Natural killer cell (primary cell): ENCODE results near the gene COIL. TPM values are rescaled to one million over a fixed set of nuclear protein-coding genes. Genes with fewer than 3 reads are reported as not detected.

Experiments used
- ATAC-seq, 3 donors: fragments of 150-1000 bp in 2 of 3; fragments of 200-7000 bp in 1 of 3; cut with Tn5 transposase; 1 replicate in 1 of 3; 2 replicates in 2 of 3; pipeline ENCODE4 v1.10.0; 2021; ENCODE audit warnings: mild to moderate bottlenecking in 2 of 3, moderate library complexity in 2 of 3
- DNase-seq, 2 donors: peaks; one replicate each; pipeline versions ENCODE4 v3.0.0 to v3.0.0-alpha.2; 2013 to 2021; ENCODE audit warnings: mixed read lengths in 1 of 2
- H3K27ac ChIP-seq: one replicate; pipeline ENCODE4 v1.5.1; 2013; ENCODE audit warnings: mild to moderate bottlenecking, low read length
- H3K27me3 ChIP-seq: one replicate; pipeline ENCODE4 v1.6.1; 2013; ENCODE audit warnings: low read length; ENCODE audit not compliant: control insufficient read depth, insufficient read depth
- H3K36me3 ChIP-seq: one replicate; pipeline ENCODE4 v1.6.1; 2013; ENCODE audit warnings: low read length; ENCODE audit not compliant: control insufficient read depth, insufficient read depth
- H3K4me1 ChIP-seq: one replicate; pipeline ENCODE4 v1.6.1; 2013; ENCODE audit warnings: low read length; ENCODE audit not compliant: control insufficient read depth, insufficient read depth
- H3K4me3 ChIP-seq: one replicate; pipeline ENCODE4 v1.5.1; 2013; ENCODE audit warnings: low read length
- H3K9me3 ChIP-seq: one replicate; pipeline ENCODE4 v1.6.1; 2013; ENCODE audit warnings: low read length; ENCODE audit not compliant: control insufficient read depth, insufficient read depth
- H3K27ac Mint-ChIP-seq, 2 donors: one replicate each; pipeline ENCODE4 v1.8.0; 2022; ENCODE audit warnings: mild to moderate bottlenecking in 2 of 2, mixed read lengths in 2 of 2, moderate library complexity in 1 of 2
- H3K27me3 Mint-ChIP-seq, 2 donors: one replicate each; pipeline ENCODE4 v1.8.0; 2022; ENCODE audit warnings: low read depth in 2 of 2, mixed read lengths in 2 of 2
- H3K36me3 Mint-ChIP-seq: one replicate; pipeline ENCODE4 v1.8.0; 2022; ENCODE audit warnings: mixed read lengths
- H3K4me1 Mint-ChIP-seq, 2 donors: one replicate each; pipeline ENCODE4 v1.8.0; 2022; ENCODE audit warnings: mixed read lengths in 2 of 2
- H3K4me3 Mint-ChIP-seq: one replicate; pipeline ENCODE4 v1.8.0; 2022; ENCODE audit warnings: mild to moderate bottlenecking, moderate library complexity, mixed read lengths
- H3K9me3 Mint-ChIP-seq, 2 donors: one replicate each; pipeline ENCODE4 v1.8.0; 2022; ENCODE audit warnings: mixed read lengths in 2 of 2
- WGBS: methylation state at CpG from one replicate; pipeline ENCODE4 v1.1.7; 2013; ENCODE audit warnings: missing lambda C conversion rate; ENCODE audit not compliant: insufficient coverage; 5-methylcytosine and 5-hydroxymethylcytosine counted together
- intact Hi-C: fragments of 100-400 bp; cut with micrococcal nuclease; formaldehyde crosslinking; loops from one replicate; pipeline ENCODE4 v1.14.2; 2022
- total RNA-seq, 4 donors: library from RNA; stranded (reverse); fragments of 120-200 nt in 1 of 4; gene quantifications; one replicate each; pipeline versions ENCODE4 v1.2.3 to v1.2.4, GENCODE V29; 2013 to 2022
- TF ChIP-seq, protein P1 (sequence below): fragments of 200-600 bp; IDR thresholded peaks from one replicate; pipeline ENCODE4 v1.8.0; 2022; ENCODE audit warnings: antibody characterized with exemption

Gene COIL, protein sequence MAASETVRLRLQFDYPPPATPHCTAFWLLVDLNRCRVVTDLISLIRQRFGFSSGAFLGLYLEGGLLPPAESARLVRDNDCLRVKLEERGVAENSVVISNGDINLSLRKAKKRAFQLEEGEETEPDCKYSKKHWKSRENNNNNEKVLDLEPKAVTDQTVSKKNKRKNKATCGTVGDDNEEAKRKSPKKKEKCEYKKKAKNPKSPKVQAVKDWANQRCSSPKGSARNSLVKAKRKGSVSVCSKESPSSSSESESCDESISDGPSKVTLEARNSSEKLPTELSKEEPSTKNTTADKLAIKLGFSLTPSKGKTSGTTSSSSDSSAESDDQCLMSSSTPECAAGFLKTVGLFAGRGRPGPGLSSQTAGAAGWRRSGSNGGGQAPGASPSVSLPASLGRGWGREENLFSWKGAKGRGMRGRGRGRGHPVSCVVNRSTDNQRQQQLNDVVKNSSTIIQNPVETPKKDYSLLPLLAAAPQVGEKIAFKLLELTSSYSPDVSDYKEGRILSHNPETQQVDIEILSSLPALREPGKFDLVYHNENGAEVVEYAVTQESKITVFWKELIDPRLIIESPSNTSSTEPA
- 10 to 100 TPM; 18.6 to 23.8 (median 20.6) TPM for total RNA-seq
- total RNA-seq (2013) = 18.4 TPM

DNA sequence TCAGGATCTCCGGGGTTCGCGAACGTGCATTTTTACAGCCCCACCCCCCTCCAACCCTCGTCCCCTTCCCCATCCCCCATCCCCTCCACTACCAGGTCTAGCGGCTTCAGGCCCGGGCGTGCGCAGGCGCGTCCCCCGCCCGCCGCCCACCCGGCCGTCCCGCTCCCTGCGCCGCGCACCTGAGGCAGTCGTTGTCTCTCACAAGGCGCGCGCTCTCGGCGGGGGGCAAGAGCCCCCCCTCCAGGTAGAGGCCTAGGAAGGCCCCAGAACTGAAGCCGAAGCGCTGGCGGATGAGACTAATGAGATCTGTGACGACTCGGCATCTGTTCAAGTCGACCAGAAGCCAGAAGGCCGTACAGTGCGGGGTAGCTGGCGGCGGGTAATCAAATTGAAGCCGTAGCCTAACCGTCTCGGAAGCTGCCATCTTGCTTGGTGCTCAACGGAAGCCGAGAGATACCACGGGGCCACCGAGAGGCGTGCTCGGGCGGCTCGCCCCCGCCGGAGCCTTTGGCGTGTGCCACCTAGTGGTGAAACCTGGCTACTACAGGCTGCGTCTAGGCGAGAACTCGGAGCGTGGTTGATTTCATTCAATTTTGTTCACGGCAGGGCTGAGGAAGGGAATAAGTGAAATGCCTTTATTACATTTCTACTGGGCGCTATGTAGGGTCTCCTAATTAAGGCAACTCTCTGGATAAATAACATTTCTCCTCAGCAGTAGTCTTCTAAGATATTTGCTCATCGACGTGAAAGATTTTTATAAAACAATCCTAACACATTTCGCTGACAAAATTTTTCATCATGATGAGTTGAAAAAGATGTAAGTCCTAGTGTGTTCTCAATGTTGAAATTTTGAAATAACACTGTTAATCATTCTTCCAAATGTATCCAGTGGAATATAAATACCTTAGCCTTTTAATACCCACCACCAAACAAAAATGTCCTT lies at the start of gene COIL:
Gene COIL (minus strand): TSS at position 455 of the 943 bp plus-strand sequence. CDS start 31 bp downstream, at position 424.
- peak within 1 kb of the TSS; percentile 74 to 81 for H3K27ac Mint-ChIP-seq
- DNase-seq (peak; percentile 91 to 96), ATAC-seq (peak; percentile 99 to 100 (median 100))
- H3K4me1 Mint-ChIP-seq = peaks cover 17 to 18% of the 10 kb centered on the region in 2 donors
- Histone ChIP-seq H3K36me3 (no peaks in the 10 kb centered on the region), H3K27ac (peak within 1 kb of the TSS; percentile 82), H3K9me3 (no peaks in the 10 kb centered on the region), H3K4me1 (peaks cover 10% of the 10 kb centered on the region), H3K4me3 (peak within 1 kb of the TSS; percentile 67), H3K27me3 (no peaks in the 10 kb centered on the region)
- TF ChIP-seq, protein P1, sequence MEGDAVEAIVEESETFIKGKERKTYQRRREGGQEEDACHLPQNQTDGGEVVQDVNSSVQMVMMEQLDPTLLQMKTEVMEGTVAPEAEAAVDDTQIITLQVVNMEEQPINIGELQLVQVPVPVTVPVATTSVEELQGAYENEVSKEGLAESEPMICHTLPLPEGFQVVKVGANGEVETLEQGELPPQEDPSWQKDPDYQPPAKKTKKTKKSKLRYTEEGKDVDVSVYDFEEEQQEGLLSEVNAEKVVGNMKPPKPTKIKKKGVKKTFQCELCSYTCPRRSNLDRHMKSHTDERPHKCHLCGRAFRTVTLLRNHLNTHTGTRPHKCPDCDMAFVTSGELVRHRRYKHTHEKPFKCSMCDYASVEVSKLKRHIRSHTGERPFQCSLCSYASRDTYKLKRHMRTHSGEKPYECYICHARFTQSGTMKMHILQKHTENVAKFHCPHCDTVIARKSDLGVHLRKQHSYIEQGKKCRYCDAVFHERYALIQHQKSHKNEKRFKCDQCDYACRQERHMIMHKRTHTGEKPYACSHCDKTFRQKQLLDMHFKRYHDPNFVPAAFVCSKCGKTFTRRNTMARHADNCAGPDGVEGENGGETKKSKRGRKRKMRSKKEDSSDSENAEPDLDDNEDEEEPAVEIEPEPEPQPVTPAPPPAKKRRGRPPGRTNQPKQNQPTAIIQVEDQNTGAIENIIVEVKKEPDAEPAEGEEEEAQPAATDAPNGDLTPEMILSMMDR = peak; percentile 99
- H3K9me3 Mint-ChIP-seq = no peaks in the 10 kb centered on the region
- intact Hi-C loops = loop anchor here (2.0 to 5.0 kb wide), 2 partner anchors 18 to 129 kb away; partner anchors contain the start of genes C17orf67, DGKE and SCPEP1
- no peaks in the 10 kb centered on the region for H3K36me3 Mint-ChIP-seq
- H3K27me3 Mint-ChIP-seq = peaks cover 0 to 2% of the 10 kb centered on the region in 2 donors
- H3K4me3 Mint-ChIP-seq = peak within 1 kb of the TSS; percentile 84
- WGBS = under 1% methylated on average over 54 of the region's 59 CpGs

- Mint-ChIP-seq H3K27me3 (peaks cover 8 to 10% of the 10 kb centered on the region in 2 donors), H3K4me3 (no peak overlapping the region), H3K9me3 (no peaks in the 10 kb centered on the region), H3K27ac (no peak overlapping the region), H3K4me1 (peaks cover 8 to 11% of the 10 kb centered on the region in 2 donors), H3K36me3 (no peaks in the 10 kb centered on the region)
- ATAC-seq (no peak), DNase-seq (no peak)
- peaks cover 3% of the 10 kb centered on the region for H3K36me3 ChIP-seq
- H3K27ac ChIP-seq = no peak overlapping the region
- H3K4me3 ChIP-seq = no peak overlapping the region
- H3K4me1 ChIP-seq = peaks cover 7% of the 10 kb centered on the region
- H3K9me3 ChIP-seq = no peaks in the 10 kb centered on the region
- H3K27me3 ChIP-seq = no peaks in the 10 kb centered on the region
- intact Hi-C loops = no loop called here
- TF ChIP-seq, protein P1 = no peak
- 100% methylated on average over 1 of the region's 3 CpGs for WGBS
Observed at GRCh38 chr17:57010487-57010886, 49.6 kb upstream of the COIL start.

- Mint-ChIP-seq H3K4me3 (no peak overlapping the region), H3K4me1 (peaks cover 14 to 17% of the 10 kb centered on the region in 2 donors), H3K27me3 (peaks cover 7 to 10% of the 10 kb centered on the region in 2 donors), H3K27ac (no peak overlapping the region), H3K9me3 (no peaks in the 10 kb centered on the region), H3K36me3 (no peaks in the 10 kb centered on the region)
- no peaks in the 10 kb centered on the region for H3K27me3 ChIP-seq
- ATAC-seq (peak; percentile 50 to 76 (median 66)), DNase-seq (peak; percentile 19 to 73)
- no peaks in the 10 kb centered on the region for H3K9me3 ChIP-seq
- H3K27ac ChIP-seq = no peak overlapping the region
- H3K4me3 ChIP-seq = no peak overlapping the region
- peaks cover 13% of the 10 kb centered on the region for H3K4me1 ChIP-seq
- TF ChIP-seq, protein P1 = peak; percentile 66
- intact Hi-C loops = no loop called here
- H3K36me3 ChIP-seq = peaks cover 3% of the 10 kb centered on the region
- WGBS = 27% methylated on average over 7 of the region's 7 CpGs
Observed at GRCh38 chr17:57009737-57010445, 49.0 kb upstream of the COIL start.
